Calu3 (cell line): Measurements from ENCODE around the gene ZAR1. TPM values are rescaled to one million over a fixed set of nuclear protein-coding genes. Genes with fewer than 3 reads are reported as not detected.

ENCODE experiments used
- BruUV-seq: library from RNA; stranded (reverse); fragments of 400-500 nt; replicated peaks from 2 replicates; lab custom pipeline; 2021; lab: Mats Ljungman, UMichigan
- CTCF ChIA-PET: fragments of 300-600 bp; sonication (Branson Sonifier 250); formaldehyde crosslinking; loops from one replicate; lab custom pipeline; 2022; ENCODE audit warnings: antibody characterized with exemption; lab: Charles Lee
- DNase-seq: peaks from one replicate; pipeline ENCODE4 v3.0.0; 2022
- H3K27ac Mint-ChIP-seq: one replicate; pipeline ENCODE4 v1.8.0; 2022; ENCODE audit warnings: mixed read lengths; ENCODE audit not compliant: unreplicated experiment
- H3K27me3 Mint-ChIP-seq: one replicate; pipeline ENCODE4 v1.8.0; 2022; ENCODE audit warnings: mixed read lengths; ENCODE audit not compliant: unreplicated experiment
- H3K36me3 Mint-ChIP-seq: one replicate; pipeline ENCODE4 v1.8.0; 2022; ENCODE audit warnings: mild to moderate bottlenecking, moderate library complexity, mixed read lengths; ENCODE audit not compliant: insufficient read depth, unreplicated experiment
- H3K4me1 Mint-ChIP-seq: one replicate; pipeline ENCODE4 v1.8.0; 2022; ENCODE audit warnings: mild to moderate bottlenecking, low read depth, mixed read lengths; ENCODE audit not compliant: unreplicated experiment
- H3K4me3 Mint-ChIP-seq: one replicate; pipeline ENCODE4 v1.8.0; 2022; ENCODE audit warnings: mild to moderate bottlenecking, low read depth, moderate library complexity, mixed read lengths; ENCODE audit not compliant: unreplicated experiment
- H3K9me3 Mint-ChIP-seq: one replicate; pipeline ENCODE4 v1.8.0; 2022; ENCODE audit warnings: low read depth, mixed read lengths; ENCODE audit not compliant: unreplicated experiment
- CTCF ChIP-seq: fragments of 200-600 bp; IDR thresholded peaks from one replicate; pipeline ENCODE4 v1.8.0; 2022; ENCODE audit warnings: antibody characterized with exemption; ENCODE audit not compliant: unreplicated experiment
- intact Hi-C: fragments of 100-400 bp; cut with micrococcal nuclease; formaldehyde crosslinking; loops from one replicate; pipeline ENCODE4 v1.10.0; 2022; ENCODE audit not compliant: unreplicated experiment
- total RNA-seq: library from RNA; stranded (reverse); gene quantifications from 2 replicates; pipeline ENCODE4 v1.2.3, GENCODE V29; 2022

Gene ZAR1
- total RNA-seq, 1 experiment from 2014 or later = not detected

GRCh38 chr4:48481581-48481980 is 8.5 kb upstream of the ZAR1 start:
- Mint-ChIP-seq H3K27ac (no peak overlapping the region), H3K4me1 (no peaks in the 10 kb centered on the region), H3K36me3 (no peaks in the 10 kb centered on the region), H3K9me3 (no peaks in the 10 kb centered on the region), H3K4me3 (no peak overlapping the region), H3K27me3 (peaks cover 34% of the 10 kb centered on the region)
- DNase-seq = no peak
- TF ChIP-seq CTCF = no peak
- CTCF ChIA-PET = no interaction called here
- intact Hi-C loops = no loop called here
- BruUV-seq = no TSS peak

- TF ChIP-seq CTCF = no peak
- intact Hi-C loops = no loop called here
- Mint-ChIP-seq H3K36me3 (no peaks in the 10 kb centered on the region), H3K4me3 (peak within 1 kb of the TSS; percentile 68), H3K9me3 (no peaks in the 10 kb centered on the region), H3K4me1 (no peaks in the 10 kb centered on the region), H3K27ac (no peak within 1 kb of the TSS), H3K27me3 (peaks cover 34% of the 10 kb centered on the region)
- CTCF ChIA-PET = no interaction called here
- no TSS peak for BruUV-seq
- peak; percentile 12 for DNase-seq
Measured at GRCh38 chr4:48483006-48483776, 6.9 kb upstream of the ZAR1 start, which contains the start of gene SLC10A4. SLC10A4 (plus strand) TSS chr4:48483343; CDS start chr4:48483562, 219 bp downstream.

GRCh38 chr4:48483777-48484493 is 6.1 kb upstream of the ZAR1 start:
- peak overlapping the region; percentile 68 for H3K4me3 Mint-ChIP-seq
- no peaks in the 10 kb centered on the region for H3K36me3 Mint-ChIP-seq
- BruUV-seq = no TSS peak
- no peak overlapping the region for H3K27ac Mint-ChIP-seq
- TF ChIP-seq CTCF = no peak
- CTCF ChIA-PET = no interaction called here
- H3K4me1 Mint-ChIP-seq = no peaks in the 10 kb centered on the region
- peaks cover 34% of the 10 kb centered on the region for H3K27me3 Mint-ChIP-seq
- peak; percentile 14 for DNase-seq
- no peaks in the 10 kb centered on the region for H3K9me3 Mint-ChIP-seq
- intact Hi-C loops = no loop called here

- intact Hi-C loops = no loop called here
- H3K27me3 Mint-ChIP-seq = peaks cover 34% of the 10 kb centered on the region
- H3K36me3 Mint-ChIP-seq = no peaks in the 10 kb centered on the region
- H3K4me1 Mint-ChIP-seq = no peaks in the 10 kb centered on the region
- CTCF ChIA-PET = no interaction called here
- BruUV-seq = no TSS peak
- H3K4me3 Mint-ChIP-seq = peak overlapping the region; percentile 68
- DNase-seq = no peak
- TF ChIP-seq CTCF = no peak
- no peaks in the 10 kb centered on the region for H3K9me3 Mint-ChIP-seq
- H3K27ac Mint-ChIP-seq = no peak overlapping the region
Measured at GRCh38 chr4:48484494-48485168, 5.4 kb upstream of the ZAR1 start.
